Keratinocyte (primary cell): Measurements from ENCODE around the gene POLR2C. TPM values are rescaled to one million over a fixed set of nuclear protein-coding genes. Genes with fewer than 3 reads are reported as not detected.

ENCODE experiments used
- DNase-seq: peaks from one replicate; pipeline ENCODE4 v3.0.0-alpha.2; 2011; ENCODE audit warnings: low read depth, missing footprints, low spot score
- FAIRE-seq: peaks from 2 replicates; lab custom pipeline; 2011; peaks lifted over from hg19 to GRCh38; lab: Jason Lieb, UNC
- H2AFZ ChIP-seq: 2 replicates; pipeline ENCODE4 v1.6.0; 2012; ENCODE audit warnings: low read length, control low read depth, inconsistent platforms; ENCODE audit not compliant: control insufficient read depth
- H3K27ac ChIP-seq: 2 replicates; pipeline ENCODE4 v1.5.1; 2011; ENCODE audit warnings: low read length; ENCODE audit not compliant: control insufficient read depth, insufficient read depth
- H3K27me3 ChIP-seq: 3 replicates; pipeline ENCODE4 v1.6.0; 2011; ENCODE audit warnings: low read length; ENCODE audit not compliant: control insufficient read depth, insufficient read depth; ENCODE audit errors: extremely low read depth
- H3K36me3 ChIP-seq, 2 experiments: 2 replicates in 1 of 2; 3 replicates in 1 of 2; pipeline ENCODE4 v1.5.1; 2011; ENCODE audit warnings: low read length in 2 of 2, mild to moderate bottlenecking in 1 of 2; ENCODE audit not compliant: control insufficient read depth in 2 of 2, insufficient read depth in 2 of 2; ENCODE audit errors: extremely low read depth in 1 of 2
- H3K4me1 ChIP-seq: 3 replicates; pipeline ENCODE4 v1.5.1; 2011; ENCODE audit warnings: low read length; ENCODE audit not compliant: control insufficient read depth, insufficient read depth; ENCODE audit errors: extremely low read depth
- H3K4me2 ChIP-seq: 3 replicates; pipeline ENCODE4 v1.6.0; 2011; ENCODE audit warnings: low read depth, low read length; ENCODE audit not compliant: control insufficient read depth, insufficient read depth; ENCODE audit errors: extremely low read depth
- H3K4me3 ChIP-seq, 3 experiments: fragments of 200-600 bp in 1 of 3; sonication (generic) in 1 of 3; 2 replicates in 2 of 3; 3 replicates in 1 of 3; pipeline ENCODE4 v1.5.1; 2011 to 2016; ENCODE audit warnings: low read length in 3 of 3, mild to moderate bottlenecking in 3 of 3, control low read depth in 2 of 3, inconsistent platforms in 1 of 3, low read depth in 1 of 3, mixed read lengths in 1 of 3, mixed run types in 1 of 3, moderate library complexity in 1 of 3; ENCODE audit not compliant: control insufficient read depth in 2 of 3, insufficient read depth in 2 of 3; ENCODE audit errors: extremely low read depth in 1 of 3
- H3K79me2 ChIP-seq: 2 replicates; pipeline ENCODE4 v1.6.0; 2012; ENCODE audit warnings: low read length; ENCODE audit not compliant: control insufficient read depth, insufficient read depth
- H3K9ac ChIP-seq: 3 replicates; pipeline ENCODE4 v1.6.0; 2011; ENCODE audit warnings: low read length; ENCODE audit not compliant: control insufficient read depth, insufficient read depth; ENCODE audit errors: extremely low read depth
- H3K9me1 ChIP-seq: 3 replicates; pipeline ENCODE4 v1.6.0; 2011; ENCODE audit warnings: low read length; ENCODE audit not compliant: control insufficient read depth, insufficient read depth; ENCODE audit errors: extremely low read depth
- H3K9me3 ChIP-seq: 2 replicates; pipeline ENCODE4 v1.5.1; 2012; ENCODE audit warnings: low read depth, low read length; ENCODE audit not compliant: control insufficient read depth
- H4K20me1 ChIP-seq: 3 replicates; pipeline ENCODE4 v1.6.0; 2011; ENCODE audit warnings: low read length; ENCODE audit not compliant: control insufficient read depth, insufficient read depth; ENCODE audit errors: extremely low read depth
- EZH2 ChIP-seq: IDR thresholded peaks from one replicate; pipeline ENCODE4 v1.6.1; 2012; ENCODE audit warnings: inconsistent platforms, mild to moderate bottlenecking, low read length, moderate library complexity
- dilution Hi-C: fragments of 300-500 bp; cut with MboI; formaldehyde crosslinking; loops from one replicate; pipeline ENCODE4 v1.7.0; 2020; ENCODE audit warnings: low sequenced_read_pairs; ENCODE audit not compliant: extremely low pct_ligation_motif_present
- polyA plus RNA-seq, 5 experiments: library from polyadenylated mRNA; depleted of rRNA in 3 of 5; stranded (reverse) in 3 of 5; stranded (forward) in 1 of 5; unstranded in 1 of 5; fragments of >200 nt; gene quantifications; 1 replicate in 1 of 5; 2 replicates in 3 of 5; 3 replicates in 1 of 5; pipeline versions ENCODE4 v1.2.1 to v1.2.3, GENCODE V29; 2011 to 2012; ENCODE audit warnings: missing spikeins in 2 of 5, low read depth in 1 of 5, low replicate concordance in 1 of 5
- TF ChIP-seq, protein P1 (sequence below), 3 experiments: IDR thresholded peaks in 1 of 3; conservative IDR thresholded peaks in 1 of 3; optimal IDR thresholded peaks in 1 of 3; 2 replicates in 2 of 3; 3 replicates in 1 of 3; pipeline versions ENCODE3 to v1.5.1; 2011; ENCODE audit warnings: low read length in 3 of 3, mild to moderate bottlenecking in 3 of 3, moderate library complexity in 2 of 3, control low read depth in 1 of 3, inconsistent platforms in 1 of 3; ENCODE audit not compliant: insufficient read depth in 2 of 3; ENCODE audit errors: extremely low read depth in 1 of 3

Gene POLR2C
- polyA plus RNA-seq, 1 donor (not counting 4 experiments of a cell fraction or from before 2014, with no cell fraction given) = 74.6 TPM

DNA sequence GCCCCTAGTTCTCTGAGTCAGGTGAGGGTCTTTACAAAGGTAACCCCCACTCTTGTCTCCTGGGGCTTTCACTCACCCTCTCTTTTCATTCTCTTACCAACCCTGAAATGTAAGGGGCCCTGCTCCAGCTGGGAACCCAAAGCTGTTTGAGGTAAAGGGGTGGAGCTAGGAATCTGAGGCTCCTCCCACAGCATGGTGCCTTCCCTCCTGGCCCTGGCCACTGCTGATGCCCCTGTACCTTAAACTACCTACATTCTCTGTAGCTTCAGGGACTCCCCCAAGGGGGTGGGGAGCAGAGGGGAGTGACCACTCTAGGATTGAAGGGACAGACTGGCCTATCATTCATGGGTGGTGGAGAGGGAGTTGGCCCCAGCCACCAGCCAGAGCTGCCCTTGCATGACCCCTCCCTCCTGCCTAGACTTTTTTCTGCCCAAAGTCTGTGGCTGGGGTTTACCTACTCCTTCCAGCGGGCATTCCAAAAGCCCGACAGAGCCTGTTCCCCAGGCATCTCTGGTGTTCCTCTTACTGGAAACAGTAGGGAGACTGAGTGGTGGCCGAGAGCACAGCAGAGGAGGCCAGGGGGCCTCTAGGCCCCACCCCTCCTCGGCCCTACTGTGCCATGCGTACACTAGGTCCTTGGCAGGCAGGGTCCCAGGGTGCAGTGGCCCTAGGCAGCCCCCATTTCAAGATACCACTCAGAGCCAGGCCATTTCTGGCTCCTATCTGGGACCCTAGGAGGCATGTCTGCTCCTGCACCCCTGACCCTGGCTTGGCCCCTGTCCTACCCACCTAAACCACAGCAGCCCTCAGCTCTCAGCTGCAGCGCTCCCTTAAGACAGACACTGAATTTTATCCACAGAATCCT, 14.3 kb downstream of the POLR2C start:
- Histone ChIP-seq H3K36me3 (peaks cover 7 to 31% of the 10 kb centered on the region in 2 experiments), H3K4me1 (no peaks in the 10 kb centered on the region), H3K9me3 (no peaks in the 10 kb centered on the region), H3K9me1 (no peaks in the 10 kb centered on the region), H3K4me3 (no peak overlapping the region), H2AFZ (no peak overlapping the region), H3K27me3 (no peaks in the 10 kb centered on the region), H3K4me2 (no peak overlapping the region), H3K27ac (no peak overlapping the region), H3K79me2 (no peaks in the 10 kb centered on the region), H3K9ac (no peak overlapping the region), H4K20me1 (no peaks in the 10 kb centered on the region)
- DNase-seq (no peak), FAIRE-seq (no peak)
- dilution Hi-C loops = no loop called here
- no peak for TF ChIP-seq EZH2
- TF ChIP-seq, protein P1, sequence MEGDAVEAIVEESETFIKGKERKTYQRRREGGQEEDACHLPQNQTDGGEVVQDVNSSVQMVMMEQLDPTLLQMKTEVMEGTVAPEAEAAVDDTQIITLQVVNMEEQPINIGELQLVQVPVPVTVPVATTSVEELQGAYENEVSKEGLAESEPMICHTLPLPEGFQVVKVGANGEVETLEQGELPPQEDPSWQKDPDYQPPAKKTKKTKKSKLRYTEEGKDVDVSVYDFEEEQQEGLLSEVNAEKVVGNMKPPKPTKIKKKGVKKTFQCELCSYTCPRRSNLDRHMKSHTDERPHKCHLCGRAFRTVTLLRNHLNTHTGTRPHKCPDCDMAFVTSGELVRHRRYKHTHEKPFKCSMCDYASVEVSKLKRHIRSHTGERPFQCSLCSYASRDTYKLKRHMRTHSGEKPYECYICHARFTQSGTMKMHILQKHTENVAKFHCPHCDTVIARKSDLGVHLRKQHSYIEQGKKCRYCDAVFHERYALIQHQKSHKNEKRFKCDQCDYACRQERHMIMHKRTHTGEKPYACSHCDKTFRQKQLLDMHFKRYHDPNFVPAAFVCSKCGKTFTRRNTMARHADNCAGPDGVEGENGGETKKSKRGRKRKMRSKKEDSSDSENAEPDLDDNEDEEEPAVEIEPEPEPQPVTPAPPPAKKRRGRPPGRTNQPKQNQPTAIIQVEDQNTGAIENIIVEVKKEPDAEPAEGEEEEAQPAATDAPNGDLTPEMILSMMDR (optimal IDR thresholded peaks at IDR 0.05 in 1 of 3, IDR thresholded peaks at IDR 0.05 in 1 of 3, conservative IDR thresholded peaks at IDR 0.05 in 1 of 3; ENCODE audit: extremely low read depth in 1 of 3, insufficient read depth in 2 of 3, low read length in 3 of 3) = no peak

DNA sequence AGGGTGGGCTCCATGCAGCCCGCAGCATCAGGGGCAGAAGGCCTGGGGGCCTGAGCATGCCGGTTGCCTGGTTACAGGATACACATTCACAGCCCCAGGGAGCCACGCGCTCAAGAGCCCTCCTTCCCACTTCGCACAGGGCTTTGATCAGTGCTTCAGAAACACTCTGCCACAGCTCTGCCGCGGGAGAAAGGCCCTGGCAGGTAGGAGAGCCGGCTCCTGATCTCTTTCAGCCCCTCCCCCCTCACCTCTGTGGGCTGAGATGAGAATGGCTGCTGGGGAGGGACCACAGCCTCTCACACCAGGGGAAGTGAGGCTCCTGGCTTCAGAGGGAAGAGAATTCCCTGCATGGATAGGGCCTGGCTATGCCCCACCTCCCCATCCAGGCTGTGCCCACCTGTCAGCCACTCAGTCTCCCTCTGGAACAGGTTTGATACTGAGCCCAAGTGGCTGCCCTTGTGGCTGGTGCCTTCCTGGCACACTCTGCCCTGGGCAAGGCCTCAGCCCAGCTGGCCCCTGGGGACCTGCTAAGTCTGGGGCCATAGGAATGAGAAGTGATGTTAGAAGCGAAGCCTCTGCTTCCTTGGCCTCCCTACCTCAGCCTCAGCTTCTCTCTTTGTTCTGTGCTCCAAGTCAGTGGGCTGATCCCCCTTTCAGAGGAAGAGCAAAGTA, 15.2 kb downstream of the POLR2C start:
- no peaks in the 10 kb centered on the region for H3K9me1 ChIP-seq
- H4K20me1 ChIP-seq = no peaks in the 10 kb centered on the region
- FAIRE-seq (no peak), DNase-seq (no peak)
- H2AFZ ChIP-seq = no peak overlapping the region
- no peak overlapping the region for H3K4me2 ChIP-seq
- no peak overlapping the region for H3K27ac ChIP-seq
- H3K79me2 ChIP-seq = no peaks in the 10 kb centered on the region
- H3K4me3 ChIP-seq = no peak overlapping the region
- H3K4me1 ChIP-seq = no peaks in the 10 kb centered on the region
- dilution Hi-C loops = no loop called here
- no peak overlapping the region for H3K9ac ChIP-seq
- H3K9me3 ChIP-seq = no peaks in the 10 kb centered on the region
- H3K36me3 ChIP-seq = peaks cover 7 to 26% of the 10 kb centered on the region in 2 experiments
- no peak for TF ChIP-seq EZH2
- TF ChIP-seq, protein P1 (optimal IDR thresholded peaks at IDR 0.05 in 1 of 3, IDR thresholded peaks at IDR 0.05 in 1 of 3, conservative IDR thresholded peaks at IDR 0.05 in 1 of 3; ENCODE audit: extremely low read depth in 1 of 3, insufficient read depth in 2 of 3, low read length in 3 of 3) = no peak
- no peaks in the 10 kb centered on the region for H3K27me3 ChIP-seq
